Neural progenitor cell (in vitro differentiated cells): Measurements from ENCODE around the gene NEURL1. TPM values are rescaled to one million over a fixed set of nuclear protein-coding genes. Genes with fewer than 3 reads are reported as not detected.

ENCODE experiments used
- DNase-seq: peaks from one replicate; pipeline ENCODE4 v3.0.0-alpha.2; 2016; ENCODE audit warnings: low spot score
- H2AFZ ChIP-seq: fragments of 200-600 bp; sonication (generic); replicated peaks from 2 replicates; pipeline ENCODE4 v1.6.1; 2016; ENCODE audit warnings: antibody characterized with exemption
- H3F3A ChIP-seq: fragments of 200-600 bp; sonication (generic); 2 replicates; pipeline ENCODE4 v1.6.1; 2016; ENCODE audit warnings: antibody characterized with exemption, low read depth
- H3K27ac ChIP-seq: fragments of 200-600 bp; sonication (generic); 2 replicates; pipeline ENCODE4 v1.5.1; 2016; ENCODE audit warnings: mild to moderate bottlenecking
- H3K27me3 ChIP-seq: fragments of 200-600 bp; sonication (generic); 2 replicates; pipeline ENCODE4 v1.6.1; 2016; ENCODE audit warnings: mild to moderate bottlenecking, moderate library complexity
- H3K36me3 ChIP-seq: fragments of 200-600 bp; sonication (generic); 2 replicates; pipeline ENCODE4 v1.5.1; 2016
- H3K4me1 ChIP-seq: fragments of 200-600 bp; sonication (generic); 2 replicates; pipeline ENCODE4 v1.6.1; 2016; ENCODE audit warnings: mixed run types
- H3K4me2 ChIP-seq: fragments of 200-600 bp; sonication (generic); 2 replicates; pipeline ENCODE4 v1.6.1; 2016
- H3K4me3 ChIP-seq: fragments of 200-600 bp; sonication (generic); 2 replicates; pipeline ENCODE4 v1.5.1; 2016
- H3K79me2 ChIP-seq: fragments of 200-600 bp; sonication (generic); 2 replicates; pipeline ENCODE4 v1.6.1; 2016; ENCODE audit warnings: low read depth
- H3K9ac ChIP-seq: fragments of 200-600 bp; sonication (generic); 2 replicates; pipeline ENCODE4 v1.6.1; 2016
- H3K9me3 ChIP-seq: fragments of 200-600 bp; sonication (generic); 2 replicates; pipeline ENCODE4 v1.5.1; 2016; ENCODE audit warnings: low read depth
- H4K20me1 ChIP-seq: fragments of 200-600 bp; sonication (generic); 2 replicates; pipeline ENCODE4 v1.6.1; 2016; ENCODE audit warnings: low read depth
- H3K27ac Mint-ChIP-seq: 3 replicates; pipeline ENCODE4 v1.8.0; 2021; ENCODE audit warnings: mixed read lengths
- H3K27me3 Mint-ChIP-seq: 2 replicates; pipeline ENCODE4 v1.8.0; 2022; ENCODE audit warnings: low read depth, mild to moderate bottlenecking, inconsistent platforms, moderate library complexity, mixed read lengths; ENCODE audit not compliant: insufficient read depth
- H3K36me3 Mint-ChIP-seq: 3 replicates; pipeline ENCODE4 v1.8.0; 2021; ENCODE audit warnings: mixed read lengths
- H3K4me1 Mint-ChIP-seq: 3 replicates; pipeline ENCODE4 v1.8.0; 2021; ENCODE audit warnings: mixed read lengths
- H3K4me3 Mint-ChIP-seq: 3 replicates; pipeline ENCODE4 v1.8.0; 2021; ENCODE audit warnings: mild to moderate bottlenecking, moderate library complexity, mixed read lengths
- H3K9me3 Mint-ChIP-seq: 3 replicates; pipeline ENCODE4 v1.8.0; 2020; ENCODE audit warnings: mixed read lengths
- CTCF ChIP-seq: fragments of 200-600 bp; sonication (generic); IDR thresholded peaks from 2 replicates; pipeline ENCODE4 v1.5.1; 2017; ENCODE audit warnings: antibody characterized with exemption, mild to moderate bottlenecking
- EZH2 ChIP-seq: fragments of 200-600 bp; sonication (generic); IDR thresholded peaks from 2 replicates; pipeline ENCODE4 v1.6.1; 2017; ENCODE audit warnings: antibody characterized with exemption, mild to moderate bottlenecking, moderate library complexity
- EZH2phosphoT487 ChIP-seq: fragments of 200-600 bp; sonication (generic); IDR thresholded peaks from 2 replicates; pipeline ENCODE4 v1.6.1; 2017; ENCODE audit warnings: antibody characterized with exemption
- total RNA-seq: library from RNA; depleted of rRNA; stranded (reverse); fragments of >200 nt; gene quantifications from 2 replicates; pipeline ENCODE4 v1.2.3, GENCODE V29; 2015; ENCODE audit warnings: low replicate concordance

Gene NEURL1
- total RNA-seq, 1 donor from 2014 or later: 0.06 TPM

- Histone ChIP-seq H3K79me2 (no peaks in the 10 kb centered on the region), H3K9ac (no peak overlapping the region)
- no peak overlapping the region for H3K4me3 Mint-ChIP-seq
Observed at GRCh38 chr10:103633846-103634245, 140.3 kb downstream of the NEURL1 start.

DNA sequence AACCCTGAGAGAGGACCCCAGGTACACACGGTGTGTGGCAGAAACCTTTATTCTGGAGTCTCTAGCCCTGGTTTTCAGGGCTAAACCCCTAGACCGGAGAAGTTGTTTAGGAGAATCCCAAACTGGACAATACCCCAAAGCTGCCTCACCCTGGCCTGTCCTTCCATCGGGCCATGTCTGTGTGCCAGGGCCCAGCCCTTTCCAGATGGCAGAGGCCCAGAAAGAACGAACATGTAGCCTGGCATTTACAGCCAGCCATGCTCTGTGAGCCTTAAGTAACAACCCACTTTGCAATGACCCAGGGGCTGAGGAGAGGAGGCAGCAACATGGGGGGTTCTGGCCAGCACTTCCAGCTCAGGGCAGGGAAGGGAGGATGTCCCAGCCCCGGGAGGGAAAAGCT is 142.1 kb downstream of the NEURL1 start:
- Histone ChIP-seq H2AFZ (no peak overlapping the region), H3K4me3 (no peak overlapping the region), H3K27ac (peak overlapping the region; percentile 53), H3F3A (peaks cover 35% of the 10 kb centered on the region), H3K27me3 (no peaks in the 10 kb centered on the region), H3K36me3 (no peaks in the 10 kb centered on the region), H3K4me2 (peak overlapping the region; percentile 39), H3K79me2 (no peaks in the 10 kb centered on the region), H3K9me3 (no peaks in the 10 kb centered on the region), H3K4me1 (peaks cover 47% of the 10 kb centered on the region), H3K9ac (no peak overlapping the region), H4K20me1 (peaks cover 6% of the 10 kb centered on the region)
- TF ChIP-seq EZH2phosphoT487: no peak
- TF ChIP-seq CTCF: no peak
- no peak for TF ChIP-seq EZH2
- Mint-ChIP-seq H3K9me3 (no peaks in the 10 kb centered on the region), H3K27ac (no peak overlapping the region), H3K27me3 (peaks cover 9% of the 10 kb centered on the region), H3K36me3 (peaks cover 4% of the 10 kb centered on the region), H3K4me3 (no peak overlapping the region), H3K4me1 (peaks cover 25% of the 10 kb centered on the region)
- no peak for DNase-seq

More at GRCh38 chr10:103633846-103634245, 140.3 kb downstream of the NEURL1 start:
- Histone ChIP-seq H3K4me3 (no peak overlapping the region), H3K9me3 (no peaks in the 10 kb centered on the region), H3K4me2 (peak overlapping the region; percentile 35), H3K27ac (no peak overlapping the region), H3K27me3 (no peaks in the 10 kb centered on the region), H2AFZ (no peak overlapping the region), H3F3A (peaks cover 35% of the 10 kb centered on the region), H3K36me3 (no peaks in the 10 kb centered on the region), H3K4me1 (peaks cover 45% of the 10 kb centered on the region), H4K20me1 (peaks cover 6% of the 10 kb centered on the region)
- no peak for DNase-seq
- TF ChIP-seq EZH2 (no peak), EZH2phosphoT487 (no peak), CTCF (no peak)
- H3K27me3 Mint-ChIP-seq: peaks cover 5% of the 10 kb centered on the region
- peaks cover 3% of the 10 kb centered on the region for H3K36me3 Mint-ChIP-seq
- H3K9me3 Mint-ChIP-seq: no peaks in the 10 kb centered on the region
- no peak overlapping the region for H3K27ac Mint-ChIP-seq
- peaks cover 22% of the 10 kb centered on the region for H3K4me1 Mint-ChIP-seq

- Histone ChIP-seq H3K36me3 (no peaks in the 10 kb centered on the region), H3K79me2 (no peaks in the 10 kb centered on the region), H4K20me1 (peaks cover 6% of the 10 kb centered on the region), H3K4me2 (peak overlapping the region; percentile 53), H3K4me1 (peaks cover 47% of the 10 kb centered on the region), H3K9me3 (no peaks in the 10 kb centered on the region), H3K4me3 (no peak overlapping the region), H3F3A (peaks cover 35% of the 10 kb centered on the region), H3K9ac (no peak overlapping the region), H3K27me3 (no peaks in the 10 kb centered on the region), H3K27ac (peak overlapping the region; percentile 53), H2AFZ (no peak overlapping the region)
- Mint-ChIP-seq H3K4me1 (peaks cover 25% of the 10 kb centered on the region), H3K9me3 (no peaks in the 10 kb centered on the region), H3K36me3 (peaks cover 4% of the 10 kb centered on the region), H3K27me3 (peaks cover 9% of the 10 kb centered on the region), H3K27ac (peak overlapping the region; percentile 89), H3K4me3 (no peak overlapping the region)
- DNase-seq: peak; percentile 95
- TF ChIP-seq EZH2 (no peak), CTCF (no peak), EZH2phosphoT487 (no peak)
Observed at GRCh38 chr10:103636492-103636891, 143.0 kb downstream of the NEURL1 start.
